ENCODE measurements around the gene ABRACL. TPM values are rescaled to one million over a fixed set of nuclear protein-coding genes. Genes with fewer than 3 reads are reported as not detected.

Gene ABRACL
- total and polyA plus RNA-seq, 2 of the 4 experiments (the other 2 are of a cell fraction) = 16.0 to 27.9 TPM

DNA sequence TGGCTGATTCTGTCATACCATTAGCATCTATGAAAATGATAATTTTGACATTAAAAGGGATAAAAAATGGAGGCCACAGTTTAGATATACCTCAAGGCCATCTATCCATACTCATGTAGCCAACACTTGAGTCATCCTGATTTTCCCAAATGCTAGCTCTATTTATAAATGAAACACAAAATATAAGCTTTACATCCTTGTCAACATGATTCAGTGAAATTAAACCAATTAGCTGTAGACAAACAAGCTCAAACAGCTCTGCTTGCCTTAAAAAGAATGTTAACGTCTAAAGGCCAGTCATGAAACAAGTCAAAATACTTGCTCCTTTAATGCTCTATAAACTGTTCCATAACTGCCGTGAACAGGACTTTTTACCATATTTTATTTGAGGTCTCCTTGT, 40.3 kb downstream of the ABRACL start:
- H3K9me3 ChIP-seq (ENCODE audit: control insufficient read depth, insufficient read depth, low read length) = no peaks in the 10 kb centered on the region
- H2BK120ac ChIP-seq (ENCODE audit: low read depth, low read length) = no peak overlapping the region
- H3K4me1 ChIP-seq (ENCODE audit: control insufficient read depth, insufficient read depth, low read length) = no peaks in the 10 kb centered on the region
- H2BK5ac ChIP-seq (ENCODE audit: low read depth, low read length, poor library complexity, severe bottlenecking) = no peak overlapping the region
- H3K9me1 ChIP-seq (ENCODE audit: insufficient read depth, low read length) = no peaks in the 10 kb centered on the region
- POLR2A ChIA-PET (ENCODE audit: unreplicated experiment) = no interaction called here
- H2AFZ ChIP-seq (replicated peaks; ENCODE audit: low read length, poor library complexity) = no peak overlapping the region
- DNase-seq (no peak), ATAC-seq (ENCODE audit: low read depth) (no peak)
- no peaks in the 10 kb centered on the region; the same call in none of the 2 replicates for H3K27me3 ChIP-seq (ENCODE audit: control insufficient read depth, insufficient read depth, low read length)
- H3K36me3 ChIP-seq (ENCODE audit: control insufficient read depth, insufficient read depth, low read length) = no peaks in the 10 kb centered on the region
- WGBS, 2 experiments (ENCODE audit: extremely low coverage in 2 of 2, insufficient read length in 1 of 2) = no CpG with 5 or more reads among the region's 2 CpGs
- in situ Hi-C loops (cut with MboI; ENCODE audit: low sequenced_read_pairs) = no loop called here
- H3K9ac ChIP-seq (ENCODE audit: low read depth, low read length) = no peak overlapping the region
- no peak overlapping the region for H3K4me3 ChIP-seq (ENCODE audit: insufficient read depth, low read depth, low read length)
- no peak overlapping the region for H3K4ac ChIP-seq (ENCODE audit: low read depth, low read length)
- intact Hi-C loops (cut with micrococcal nuclease) = no loop called here
- H4K8ac ChIP-seq (ENCODE audit: low read depth in 2 of 2, low read length in 2 of 2) = no peak overlapping the region
- no peak overlapping the region for H4K5ac ChIP-seq (ENCODE audit: low read depth, low read length)
- TF ChIP-seq, protein P1, sequence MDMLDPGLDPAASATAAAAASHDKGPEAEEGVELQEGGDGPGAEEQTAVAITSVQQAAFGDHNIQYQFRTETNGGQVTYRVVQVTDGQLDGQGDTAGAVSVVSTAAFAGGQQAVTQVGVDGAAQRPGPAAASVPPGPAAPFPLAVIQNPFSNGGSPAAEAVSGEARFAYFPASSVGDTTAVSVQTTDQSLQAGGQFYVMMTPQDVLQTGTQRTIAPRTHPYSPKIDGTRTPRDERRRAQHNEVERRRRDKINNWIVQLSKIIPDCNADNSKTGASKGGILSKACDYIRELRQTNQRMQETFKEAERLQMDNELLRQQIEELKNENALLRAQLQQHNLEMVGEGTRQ (IDR thresholded peaks at IDR 0.05; ENCODE audit: low read depth, low read length) = no peak
- no peak for TF ChIP-seq SMC3 (IDR thresholded peaks at IDR 0.05; ENCODE audit: low read depth, low read length)
- no peak for TF ChIP-seq NFE2L2 (IDR thresholded peaks at IDR 0.05; ENCODE audit: low read depth, low read length)
- TF ChIP-seq RCOR1 (IDR thresholded peaks at IDR 0.05; ENCODE audit: insufficient replicate concordance, low read length) = no peak
- TF ChIP-seq CEBPB (IDR thresholded peaks at IDR 0.05; ENCODE audit: low read depth, low read length) = no peak
- TF ChIP-seq, protein P2, sequence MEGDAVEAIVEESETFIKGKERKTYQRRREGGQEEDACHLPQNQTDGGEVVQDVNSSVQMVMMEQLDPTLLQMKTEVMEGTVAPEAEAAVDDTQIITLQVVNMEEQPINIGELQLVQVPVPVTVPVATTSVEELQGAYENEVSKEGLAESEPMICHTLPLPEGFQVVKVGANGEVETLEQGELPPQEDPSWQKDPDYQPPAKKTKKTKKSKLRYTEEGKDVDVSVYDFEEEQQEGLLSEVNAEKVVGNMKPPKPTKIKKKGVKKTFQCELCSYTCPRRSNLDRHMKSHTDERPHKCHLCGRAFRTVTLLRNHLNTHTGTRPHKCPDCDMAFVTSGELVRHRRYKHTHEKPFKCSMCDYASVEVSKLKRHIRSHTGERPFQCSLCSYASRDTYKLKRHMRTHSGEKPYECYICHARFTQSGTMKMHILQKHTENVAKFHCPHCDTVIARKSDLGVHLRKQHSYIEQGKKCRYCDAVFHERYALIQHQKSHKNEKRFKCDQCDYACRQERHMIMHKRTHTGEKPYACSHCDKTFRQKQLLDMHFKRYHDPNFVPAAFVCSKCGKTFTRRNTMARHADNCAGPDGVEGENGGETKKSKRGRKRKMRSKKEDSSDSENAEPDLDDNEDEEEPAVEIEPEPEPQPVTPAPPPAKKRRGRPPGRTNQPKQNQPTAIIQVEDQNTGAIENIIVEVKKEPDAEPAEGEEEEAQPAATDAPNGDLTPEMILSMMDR (conservative IDR thresholded peaks at IDR 0.05; ENCODE audit: low read depth, low read length) = no peak
- H2BK20ac ChIP-seq (ENCODE audit: low read depth, low read length) = no peak overlapping the region
- H4K20me1 ChIP-seq (ENCODE audit: insufficient read depth, low read length) = no peaks in the 10 kb centered on the region
- BruUV-seq (replicated peaks) = no TSS peak
- no peak overlapping the region for H3K23ac ChIP-seq (ENCODE audit: low read depth, low read length)
- H2AK9ac ChIP-seq (replicated peaks; ENCODE audit: low read depth, low read length, poor library complexity) = no peak overlapping the region
- H3K18ac ChIP-seq (ENCODE audit: low read depth, low read length) = no peak overlapping the region
- no peak overlapping the region for H3K14ac ChIP-seq (replicated peaks; ENCODE audit: low read depth, low read length)
- H3K4me2 ChIP-seq (ENCODE audit: low read depth, low read length) = no peak overlapping the region
- no peak overlapping the region for H4K91ac ChIP-seq (ENCODE audit: insufficient read depth, low read depth, low read length)
- dilution Hi-C loops (cut with HindIII; ENCODE audit: low sequenced_read_pairs, unreplicated experiment) = no loop called here
- no peaks in the 10 kb centered on the region for H3K79me1 ChIP-seq (ENCODE audit: low read depth in 1 of 2, low read length in 2 of 2)
- no peak overlapping the region for H3K27ac ChIP-seq (ENCODE audit: insufficient read depth, low read length)
- H2BK15ac ChIP-seq (ENCODE audit: low read depth, low read length) = no peak overlapping the region
- CTCF ChIA-PET = interaction anchor here (0.9 kb wide), 1 partner anchor 11 kb away, joined by 3 read pairs; no protein-coding TSS in a partner anchor
- no peak overlapping the region for H2AK5ac ChIP-seq (ENCODE audit: low read depth, low read length)
- H3K56ac ChIP-seq (ENCODE audit: extremely low read depth, insufficient read depth, low read length) = no peak overlapping the region

Measured in IMR-90 (cell line).